Left cardiac atrium (tissue), 4 donors: Measurements from ENCODE around the gene NEK2. TPM values are rescaled to one million over a fixed set of nuclear protein-coding genes. Genes with fewer than 3 reads are reported as not detected.
"Not testable (repeated sequence)": the region's sequence is repeated elsewhere in the genome, so short reads cannot be mapped to it uniquely, and the experiment has no call there.

Source experiments
- ATAC-seq, 2 donors: fragments of 200-7000 bp; cut with Tn5 transposase; one replicate each; pipeline ENCODE4 v1.9.1; 2020; ENCODE audit warnings: mild to moderate bottlenecking in 2 of 2, moderate library complexity in 2 of 2
- DNase-seq: peaks from one replicate; pipeline ENCODE4 v3.0.0-alpha.2; 2020
- intact Hi-C, 2 donors: fragments of 100-400 bp; cut with DNase I; formaldehyde crosslinking; loops; one replicate each; pipeline versions ENCODE4 v1.14.1 to v1.15.1; 2022 to 2023
- long read RNA-seq: library from polyadenylated mRNA; unstranded; transcript quantifications from one replicate; pipeline ENCODE4 v2.0.0, GENCODE V29; 2021
- total RNA-seq, 2 donors: library from RNA; stranded (reverse); fragmentation: NEBNext Ultra II Directional; extraction: Animal tissue kit (Norgen Biotek cat#: 25700); gene quantifications; one replicate each; pipeline ENCODE4 v1.2.1, GENCODE V29; 2021
- donor health status: DM: no; HTN: yes; CAD: no.
- donor health status: DM: no; HTN: yes; CAD: no; lungs with severe emphysema.
- donor health status: DM: yes; HTN: yes; CAD: no.
- donor health status: Dilated cardiomyopathy.

Gene NEK2
- under 1 TPM; 0.18 to 0.68 TPM for total RNA-seq
- long read RNA-seq, result 0 reads

GRCh38 chr1:211675230-211676105 is at the start of gene NEK2:
Gene NEK2 (minus strand): TSS chr1:211675621. CDS start chr1:211675479, 142 bp downstream.
- DNase-seq (peak; percentile 92), ATAC-seq (peak; percentile 98 to 99)
- intact Hi-C loops, result no loop called here

GRCh38 chr1:211724687-211725196 is 49.3 kb upstream of the NEK2 start:
- DNase-seq (no peak), ATAC-seq (peak in 1 of 2 donors; percentile 41)
- intact Hi-C loops, result no loop called here

GRCh38 chr1:211723273-211723672 is 47.9 kb upstream of the NEK2 start:
- no peak for DNase-seq

GRCh38 chr1:211722277-211723175 is 47.1 kb upstream of the NEK2 start:
- ATAC-seq (no peak), DNase-seq (no peak)
- intact Hi-C loops, result no loop called here

More at GRCh38 chr1:211723273-211723672, 47.9 kb upstream of the NEK2 start:
- intact Hi-C loops, result no loop called here
- ATAC-seq, result no peak

GRCh38 chr1:211716555-211716954 is 41.1 kb upstream of the NEK2 start:
- ATAC-seq, intact Hi-C loops, DNase-seq: not testable (repeated sequence)

GRCh38 chr1:211715971-211716370 is 40.5 kb upstream of the NEK2 start:
- no peak for ATAC-seq
- intact Hi-C loops, result no loop called here
- no peak for DNase-seq

- no peak for DNase-seq
- intact Hi-C loops, result no loop called here
- ATAC-seq, result no peak
Observed at GRCh38 chr1:211714154-211714553, 38.7 kb upstream of the NEK2 start.

- no peak for DNase-seq
- intact Hi-C loops, result no loop called here
- ATAC-seq, result no peak
Observed at GRCh38 chr1:211713231-211713630, 37.8 kb upstream of the NEK2 start.

- DNase-seq, result no peak
- no peak for ATAC-seq
- intact Hi-C loops, result no loop called here
Observed at GRCh38 chr1:211711315-211711705, 35.9 kb upstream of the NEK2 start.

GRCh38 chr1:211710566-211711314 is 35.3 kb upstream of the NEK2 start:
- no peak for ATAC-seq
- no peak for DNase-seq
- intact Hi-C loops, result no loop called here

- no peak for ATAC-seq
- no peak for DNase-seq
- intact Hi-C loops, result no loop called here
Observed at GRCh38 chr1:211708926-211709325, 33.5 kb upstream of the NEK2 start.

GRCh38 chr1:211708006-211708405 is 32.6 kb upstream of the NEK2 start:
- DNase-seq (no peak), ATAC-seq (no peak)
- intact Hi-C loops, result no loop called here

- intact Hi-C loops, result no loop called here
- no peak for DNase-seq
Observed at GRCh38 chr1:211705467-211706091, 30.2 kb upstream of the NEK2 start.

GRCh38 chr1:211704543-211704942 is 29.1 kb upstream of the NEK2 start:
- no peak for DNase-seq
- intact Hi-C loops, result no loop called here
- no peak for ATAC-seq

More at GRCh38 chr1:211705467-211706091, 30.2 kb upstream of the NEK2 start:
- peak; percentile 23 to 86 for ATAC-seq

GRCh38 chr1:211703812-211704537 is 28.6 kb upstream of the NEK2 start:
- intact Hi-C loops, result no loop called here
- DNase-seq (no peak), ATAC-seq (no peak)

GRCh38 chr1:211701733-211702132 is 26.3 kb upstream of the NEK2 start:
- intact Hi-C loops, result no loop called here
- no peak for ATAC-seq
- DNase-seq, result no peak

GRCh38 chr1:211699059-211699458 is 23.6 kb upstream of the NEK2 start:
- no peak for DNase-seq
- intact Hi-C loops, result loop anchor here (5.0 to 10.0 kb wide), 3 partner anchors 246 to 336 kb away; partner anchors contain the start of genes DTL (in 1 of the 2) and INTS7 (in 1 of the 2)
- peak in 1 of 2 donors; percentile 8 for ATAC-seq
